H7 (cell line): ENCODE data around the gene CXXC5. TPM values are rescaled to one million over a fixed set of nuclear protein-coding genes. Genes with fewer than 3 reads are reported as not detected.

ENCODE experiments used
- DNase-seq: peaks from one replicate; pipeline ENCODE4 v3.0.0; 2012
- H3K27me3 ChIP-seq: 2 replicates; pipeline ENCODE4 v1.6.0; 2011; ENCODE audit warnings: mild to moderate bottlenecking, low read length; ENCODE audit not compliant: control insufficient read depth, insufficient read depth
- H3K36me3 ChIP-seq: replicated peaks from 2 replicates; pipeline ENCODE4 v1.5.1; 2011; ENCODE audit warnings: low read length; ENCODE audit not compliant: control insufficient read depth, insufficient read depth
- H3K4me3 ChIP-seq: 2 replicates; pipeline ENCODE4 v1.5.1; 2011; ENCODE audit warnings: low read depth, mild to moderate bottlenecking, control low read depth, low read length, moderate library complexity; ENCODE audit not compliant: insufficient read depth
- total RNA-seq: library from RNA; depleted of rRNA; stranded (reverse); fragments of >200 nt; shearing (Covaris generic); gene quantifications from 2 replicates; pipeline ENCODE4 v1.2.3, GENCODE V29; 2014

The CXXC5 gene
- total RNA-seq, 1 experiment from 2014 or later, result 154 TPM

GRCh38 chr5:139634541-139634940 lies 13.6 kb upstream of the CXXC5 start:
- no peaks in the 10 kb centered on the region for H3K27me3 ChIP-seq
- no peak overlapping the region for H3K4me3 ChIP-seq
- DNase-seq, result no peak
- H3K36me3 ChIP-seq, result peaks cover 2% of the 10 kb centered on the region; the same call in 1 of the 2 replicates

DNA sequence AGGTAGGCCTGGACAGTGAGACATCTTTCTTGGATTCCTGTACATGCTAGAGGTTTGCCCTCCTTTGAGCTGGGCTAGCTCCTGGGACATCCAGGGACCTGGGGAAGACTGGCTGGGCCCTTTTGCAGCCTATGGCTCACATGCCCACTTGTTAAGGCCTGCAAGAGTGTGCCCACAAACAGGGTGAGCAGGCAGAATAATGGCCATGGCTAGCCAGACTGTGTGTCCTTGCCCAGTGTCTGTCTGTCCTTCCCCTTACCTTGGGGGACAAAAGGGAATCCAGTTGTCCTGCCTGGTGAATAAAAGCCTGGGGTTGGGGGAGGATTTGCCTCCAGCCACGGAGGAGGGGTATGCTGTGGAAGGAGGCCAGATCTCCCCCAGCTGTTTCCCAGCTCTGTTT lies 13.0 kb upstream of the CXXC5 start:
- Histone ChIP-seq H3K4me3 (no peak overlapping the region), H3K27me3 (no peaks in the 10 kb centered on the region), H3K36me3 (no peaks in the 10 kb centered on the region)
- no peak for DNase-seq

- H3K27me3 ChIP-seq, result no peaks in the 10 kb centered on the region
These were observed 12.4 kb upstream of the CXXC5 start for GRCh38 chr5:139635606-139636206.

GRCh38 chr5:139636207-139636792 lies 11.8 kb upstream of the CXXC5 start:
- Histone ChIP-seq H3K4me3 (no peak overlapping the region), H3K36me3 (no peaks in the 10 kb centered on the region), H3K27me3 (no peaks in the 10 kb centered on the region)
- DNase-seq, result peak; percentile 50

More at GRCh38 chr5:139635606-139636206, 12.4 kb upstream of the CXXC5 start:
- DNase-seq, result peak; percentile 75
- H3K36me3 ChIP-seq, result no peaks in the 10 kb centered on the region
- H3K4me3 ChIP-seq, result no peak overlapping the region

GRCh38 chr5:139636975-139637408 lies 11.2 kb upstream of the CXXC5 start:
- DNase-seq, result no peak
- Histone ChIP-seq H3K4me3 (peak overlapping the region; percentile 8; the same call in 1 of the 2 replicates), H3K36me3 (no peaks in the 10 kb centered on the region), H3K27me3 (no peaks in the 10 kb centered on the region)

DNA sequence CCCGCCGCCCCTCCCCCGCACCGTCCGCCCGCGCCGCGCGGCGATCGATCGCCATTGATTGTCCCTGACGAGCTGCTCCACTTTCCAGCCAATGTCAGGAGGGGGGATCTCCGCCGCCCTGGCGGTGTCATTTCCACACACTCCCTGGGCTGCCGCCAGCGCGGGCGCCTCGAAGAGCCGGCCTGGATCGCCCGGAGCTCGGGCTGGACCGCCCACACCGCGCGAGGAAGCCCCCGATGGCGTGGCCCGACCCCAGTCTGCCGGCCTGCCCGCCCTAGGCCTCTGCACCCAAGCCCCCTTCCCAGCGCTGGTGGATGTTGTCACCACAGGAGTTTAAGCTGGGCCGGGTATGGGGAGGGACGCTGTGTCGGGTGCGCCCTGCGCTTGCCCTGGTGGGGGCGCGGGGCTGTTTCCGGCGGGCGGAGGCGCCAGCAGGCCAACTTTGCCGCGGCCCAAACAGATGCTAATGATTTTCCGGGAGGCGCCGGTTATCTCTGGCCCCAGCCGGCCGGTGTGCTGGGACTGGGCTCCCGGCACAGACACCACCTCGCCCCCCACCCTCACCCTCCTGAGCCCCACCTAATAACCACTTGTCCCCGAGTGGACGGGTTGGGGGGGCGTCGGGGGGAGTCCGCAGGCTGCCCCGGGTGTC lies 10.6 kb upstream of the CXXC5 start:
- H3K4me3 ChIP-seq, result peak overlapping the region; percentile 53
- H3K27me3 ChIP-seq, result no peaks in the 10 kb centered on the region
- no peaks in the 10 kb centered on the region for H3K36me3 ChIP-seq
- DNase-seq, result peak; percentile 96

- H3K27me3 ChIP-seq, result no peaks in the 10 kb centered on the region
- peak overlapping the region; percentile 53 for H3K4me3 ChIP-seq
- DNase-seq, result peak; percentile 87
- no peaks in the 10 kb centered on the region for H3K36me3 ChIP-seq
These were observed 9.9 kb upstream of the CXXC5 start for GRCh38 chr5:139638090-139638735.

- Histone ChIP-seq H3K4me3 (no peak overlapping the region), H3K27me3 (no peaks in the 10 kb centered on the region), H3K36me3 (no peaks in the 10 kb centered on the region)
- DNase-seq, result peak; percentile 59
These were observed 9.2 kb upstream of the CXXC5 start for GRCh38 chr5:139638736-139639618.

- Histone ChIP-seq H3K27me3 (no peaks in the 10 kb centered on the region), H3K4me3 (no peak overlapping the region), H3K36me3 (no peaks in the 10 kb centered on the region)
- peak; percentile 45 for DNase-seq
These were observed 8.3 kb upstream of the CXXC5 start for GRCh38 chr5:139639619-139640380.

DNA sequence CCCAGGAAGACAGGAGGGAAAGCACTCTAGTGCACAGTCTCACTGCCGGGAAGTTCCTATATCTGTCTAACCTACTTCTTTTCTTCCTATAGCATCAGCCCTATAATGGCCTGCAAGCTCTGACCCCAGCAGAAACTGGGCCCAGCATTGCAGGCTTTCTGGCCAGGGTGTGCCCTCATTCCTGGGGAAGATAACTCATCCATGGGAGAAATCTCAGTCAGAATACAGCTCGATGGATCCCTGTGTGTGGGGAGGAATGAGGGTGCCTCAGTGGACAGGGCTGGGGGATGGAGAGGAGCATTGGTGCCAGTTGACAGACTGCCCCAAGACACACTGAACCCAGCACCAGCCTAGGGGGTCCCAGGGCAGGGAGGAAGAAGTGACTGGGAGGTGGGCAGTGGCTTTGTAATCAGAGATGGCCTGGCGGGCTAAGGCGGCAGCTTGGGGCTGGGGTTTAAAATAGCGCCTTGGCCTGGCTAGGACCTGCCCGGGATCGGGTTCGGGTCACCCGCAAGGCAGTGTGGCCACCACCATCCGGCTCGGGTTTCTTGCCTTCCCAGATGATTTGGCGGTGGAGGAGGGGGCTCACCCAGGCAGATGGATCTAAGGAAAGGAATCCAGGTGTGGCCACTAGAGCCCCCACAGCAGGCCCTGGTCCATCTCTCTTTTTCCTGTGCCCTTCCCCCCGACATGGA lies 7.6 kb upstream of the CXXC5 start:
- H3K4me3 ChIP-seq, result no peak overlapping the region
- DNase-seq, result peak; percentile 71
- H3K36me3 ChIP-seq, result no peaks in the 10 kb centered on the region
- peaks cover 4% of the 10 kb centered on the region for H3K27me3 ChIP-seq

- DNase-seq, result peak; percentile 56
- H3K27me3 ChIP-seq, result peaks cover 12% of the 10 kb centered on the region
- H3K36me3 ChIP-seq, result no peaks in the 10 kb centered on the region
- no peak overlapping the region for H3K4me3 ChIP-seq
These were observed 6.8 kb upstream of the CXXC5 start for GRCh38 chr5:139641116-139642080.

DNA sequence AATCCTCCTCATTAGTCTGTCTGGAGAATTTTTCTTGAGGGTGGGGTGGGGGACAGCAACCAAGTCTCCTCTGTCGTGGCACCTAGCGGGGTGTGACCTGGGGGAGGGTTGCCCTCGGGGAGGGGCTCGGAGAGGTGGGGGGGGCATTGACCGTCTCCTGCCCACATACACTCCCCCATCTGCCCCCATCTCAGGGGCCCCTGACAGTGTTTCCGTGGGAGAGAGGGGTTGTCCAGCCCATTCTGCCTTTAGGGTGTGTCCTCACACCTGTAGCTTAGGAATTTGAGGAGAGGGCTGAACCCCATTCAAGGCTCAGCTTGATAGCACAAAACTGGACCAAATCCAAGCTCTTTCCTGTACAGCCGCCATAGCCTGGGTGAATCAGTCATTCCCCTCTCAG lies 5.9 kb upstream of the CXXC5 start:
- Histone ChIP-seq H3K4me3 (no peak overlapping the region), H3K36me3 (no peaks in the 10 kb centered on the region), H3K27me3 (peaks cover 15% of the 10 kb centered on the region)
- peak; percentile 43 for DNase-seq
